Neural progenitor cell (in vitro differentiated cells): ENCODE measurements around the gene RHOJ. TPM values are rescaled to one million over a fixed set of nuclear protein-coding genes. Genes with fewer than 3 reads are reported as not detected.

Source experiments
- DNase-seq: peaks from one replicate; pipeline ENCODE4 v3.0.0-alpha.2; 2016; ENCODE audit warnings: low spot score
- H2AFZ ChIP-seq: fragments of 200-600 bp; sonication (generic); replicated peaks from 2 replicates; pipeline ENCODE4 v1.6.1; 2016; ENCODE audit warnings: antibody characterized with exemption
- H3F3A ChIP-seq: fragments of 200-600 bp; sonication (generic); 2 replicates; pipeline ENCODE4 v1.6.1; 2016; ENCODE audit warnings: antibody characterized with exemption, low read depth
- H3K27ac ChIP-seq: fragments of 200-600 bp; sonication (generic); 2 replicates; pipeline ENCODE4 v1.5.1; 2016; ENCODE audit warnings: mild to moderate bottlenecking
- H3K27me3 ChIP-seq: fragments of 200-600 bp; sonication (generic); 2 replicates; pipeline ENCODE4 v1.6.1; 2016; ENCODE audit warnings: mild to moderate bottlenecking, moderate library complexity
- H3K36me3 ChIP-seq: fragments of 200-600 bp; sonication (generic); 2 replicates; pipeline ENCODE4 v1.5.1; 2016
- H3K4me1 ChIP-seq: fragments of 200-600 bp; sonication (generic); 2 replicates; pipeline ENCODE4 v1.6.1; 2016; ENCODE audit warnings: mixed run types
- H3K4me2 ChIP-seq: fragments of 200-600 bp; sonication (generic); 2 replicates; pipeline ENCODE4 v1.6.1; 2016
- H3K4me3 ChIP-seq: fragments of 200-600 bp; sonication (generic); 2 replicates; pipeline ENCODE4 v1.5.1; 2016
- H3K79me2 ChIP-seq: fragments of 200-600 bp; sonication (generic); 2 replicates; pipeline ENCODE4 v1.6.1; 2016; ENCODE audit warnings: low read depth
- H3K9ac ChIP-seq: fragments of 200-600 bp; sonication (generic); 2 replicates; pipeline ENCODE4 v1.6.1; 2016
- H3K9me3 ChIP-seq: fragments of 200-600 bp; sonication (generic); 2 replicates; pipeline ENCODE4 v1.5.1; 2016; ENCODE audit warnings: low read depth
- H4K20me1 ChIP-seq: fragments of 200-600 bp; sonication (generic); 2 replicates; pipeline ENCODE4 v1.6.1; 2016; ENCODE audit warnings: low read depth
- H3K27ac Mint-ChIP-seq: 3 replicates; pipeline ENCODE4 v1.8.0; 2021; ENCODE audit warnings: mixed read lengths
- H3K27me3 Mint-ChIP-seq: 2 replicates; pipeline ENCODE4 v1.8.0; 2022; ENCODE audit warnings: low read depth, mild to moderate bottlenecking, inconsistent platforms, moderate library complexity, mixed read lengths; ENCODE audit not compliant: insufficient read depth
- H3K36me3 Mint-ChIP-seq: 3 replicates; pipeline ENCODE4 v1.8.0; 2021; ENCODE audit warnings: mixed read lengths
- H3K4me1 Mint-ChIP-seq: 3 replicates; pipeline ENCODE4 v1.8.0; 2021; ENCODE audit warnings: mixed read lengths
- H3K4me3 Mint-ChIP-seq: 3 replicates; pipeline ENCODE4 v1.8.0; 2021; ENCODE audit warnings: mild to moderate bottlenecking, moderate library complexity, mixed read lengths
- H3K9me3 Mint-ChIP-seq: 3 replicates; pipeline ENCODE4 v1.8.0; 2020; ENCODE audit warnings: mixed read lengths
- CTCF ChIP-seq: fragments of 200-600 bp; sonication (generic); IDR thresholded peaks from 2 replicates; pipeline ENCODE4 v1.5.1; 2017; ENCODE audit warnings: antibody characterized with exemption, mild to moderate bottlenecking
- EZH2 ChIP-seq: fragments of 200-600 bp; sonication (generic); IDR thresholded peaks from 2 replicates; pipeline ENCODE4 v1.6.1; 2017; ENCODE audit warnings: antibody characterized with exemption, mild to moderate bottlenecking, moderate library complexity
- EZH2phosphoT487 ChIP-seq: fragments of 200-600 bp; sonication (generic); IDR thresholded peaks from 2 replicates; pipeline ENCODE4 v1.6.1; 2017; ENCODE audit warnings: antibody characterized with exemption
- total RNA-seq: library from RNA; depleted of rRNA; stranded (reverse); fragments of >200 nt; gene quantifications from 2 replicates; pipeline ENCODE4 v1.2.3, GENCODE V29; 2015; ENCODE audit warnings: low replicate concordance

The RHOJ gene
- total RNA-seq, 1 donor from 2014 or later = not detected

GRCh38 chr14:63308723-63309317, 104.6 kb downstream of the RHOJ start:
- H3K36me3 Mint-ChIP-seq = no peaks in the 10 kb centered on the region
- H3K9me3 Mint-ChIP-seq = no peaks in the 10 kb centered on the region
- Histone ChIP-seq H2AFZ (no peak overlapping the region), H3K4me1 (peaks cover 7% of the 10 kb centered on the region), H3K36me3 (no peaks in the 10 kb centered on the region), H3K4me3 (no peak overlapping the region), H3K4me2 (no peak overlapping the region), H3K79me2 (no peaks in the 10 kb centered on the region), H3K9ac (no peak overlapping the region), H3K27ac (no peak overlapping the region), H3F3A (no peaks in the 10 kb centered on the region), H3K9me3 (peaks cover 4% of the 10 kb centered on the region), H4K20me1 (no peaks in the 10 kb centered on the region), H3K27me3 (no peaks in the 10 kb centered on the region)
- no peak overlapping the region for H3K4me3 Mint-ChIP-seq
- H3K4me1 Mint-ChIP-seq = no peaks in the 10 kb centered on the region
- H3K27ac Mint-ChIP-seq = no peak overlapping the region
- H3K27me3 Mint-ChIP-seq = peaks cover 2% of the 10 kb centered on the region
- no peak for TF ChIP-seq EZH2
- peak; percentile 74 for TF ChIP-seq CTCF
- no peak for TF ChIP-seq EZH2phosphoT487
- DNase-seq = peak; percentile 63

DNA sequence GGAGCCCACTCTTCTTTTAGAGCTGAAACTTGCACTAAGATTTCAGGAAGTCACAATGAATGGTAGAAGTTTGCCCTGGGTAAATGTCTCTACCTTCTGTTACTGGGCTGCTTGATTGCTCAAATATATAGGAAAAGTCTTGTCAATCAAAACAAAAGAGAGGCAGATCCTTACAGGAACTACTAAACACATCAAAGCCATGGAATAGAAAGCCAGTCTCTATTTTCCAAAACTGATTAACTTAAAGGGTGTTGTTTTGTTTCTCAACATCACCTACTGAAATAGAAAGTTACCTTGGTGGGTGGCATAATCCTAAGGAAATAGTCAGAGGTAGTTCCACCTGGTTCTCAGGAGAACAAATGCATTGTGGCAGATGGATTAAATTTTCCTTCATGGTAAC, 114.6 kb downstream of the RHOJ start, which contains the start of gene GPHB5:
TSS of gene GPHB5 (minus strand) at position 101 of the 400 bp plus-strand sequence. CDS start 1,086 bp downstream, outside the sequence.
- DNase-seq = no peak
- H3K9me3 Mint-ChIP-seq = no peaks in the 10 kb centered on the region
- no peak within 1 kb of the TSS for H3K9ac ChIP-seq
- H3K9me3 ChIP-seq = no peaks in the 10 kb centered on the region
- H3K27me3 Mint-ChIP-seq = peaks cover 5% of the 10 kb centered on the region
- TF ChIP-seq CTCF (no peak), EZH2phosphoT487 (no peak), EZH2 (no peak)
- H3K4me1 Mint-ChIP-seq = peaks cover 4% of the 10 kb centered on the region
- H3K4me1 ChIP-seq = peaks cover 5% of the 10 kb centered on the region
- no peaks in the 10 kb centered on the region for H3K27me3 ChIP-seq
- no peaks in the 10 kb centered on the region for H3K36me3 Mint-ChIP-seq
- H3K79me2 ChIP-seq = no peaks in the 10 kb centered on the region
- no peaks in the 10 kb centered on the region for H3K36me3 ChIP-seq
- H2AFZ ChIP-seq = peak within 1 kb of the TSS; percentile 1
- H3K4me3 ChIP-seq = no peak within 1 kb of the TSS
- H3K4me3 Mint-ChIP-seq = no peak within 1 kb of the TSS
- no peaks in the 10 kb centered on the region for H4K20me1 ChIP-seq
- no peaks in the 10 kb centered on the region for H3F3A ChIP-seq
- no peak within 1 kb of the TSS for H3K4me2 ChIP-seq
- no peak within 1 kb of the TSS for H3K27ac Mint-ChIP-seq
- H3K27ac ChIP-seq = no peak within 1 kb of the TSS

- H3K4me1 ChIP-seq = peaks cover 5% of the 10 kb centered on the region
- H3K4me2 ChIP-seq = no peak overlapping the region
- no peaks in the 10 kb centered on the region for H3K9me3 Mint-ChIP-seq
Measured at GRCh38 chr14:63322472-63322871, 118.2 kb downstream of the RHOJ start.

More at GRCh38 chr14:63322472-63322871, 118.2 kb downstream of the RHOJ start:
- Histone ChIP-seq H4K20me1 (no peaks in the 10 kb centered on the region), H3K79me2 (no peaks in the 10 kb centered on the region), H3F3A (no peaks in the 10 kb centered on the region), H3K9me3 (no peaks in the 10 kb centered on the region), H3K36me3 (no peaks in the 10 kb centered on the region), H3K9ac (no peak overlapping the region), H2AFZ (no peak overlapping the region), H3K27ac (no peak overlapping the region), H3K27me3 (no peaks in the 10 kb centered on the region), H3K4me3 (no peak overlapping the region)
- Mint-ChIP-seq H3K4me3 (no peak overlapping the region), H3K36me3 (no peaks in the 10 kb centered on the region), H3K4me1 (peaks cover 4% of the 10 kb centered on the region), H3K27me3 (peaks cover 2% of the 10 kb centered on the region), H3K27ac (no peak overlapping the region)
- no peak for DNase-seq
- TF ChIP-seq EZH2phosphoT487 = no peak
- TF ChIP-seq EZH2 = no peak
- TF ChIP-seq CTCF = no peak
